Gastroesophageal sphincter (tissue), 4 donors: ENCODE measurements around the gene MRPL20. TPM values are rescaled to one million over a fixed set of nuclear protein-coding genes. Genes with fewer than 3 reads are reported as not detected.
A peak's percentile ranks its signal among the peaks of the same experiment; 100 is the strongest.

Experiments used
- ATAC-seq: fragments of 150-250 bp; one replicate; pipeline ENCODE4 v1.9.1; 2016; ENCODE audit warnings: mild to moderate bottlenecking, moderate library complexity
- H3K27ac ChIP-seq, 4 donors: fragments of 200-600 bp; sonication (generic) in 3 of 4; 1 replicate in 3 of 4; 2 replicates in 1 of 4; pipeline ENCODE4 v1.5.1; 2016 to 2019
- H3K27me3 ChIP-seq: fragments of 200-600 bp; sonication (generic); one replicate; pipeline ENCODE4 v1.5.1; 2019
- H3K36me3 ChIP-seq, 2 donors: fragments of 200-600 bp; sonication (generic); one replicate each; pipeline ENCODE4 v1.5.1; 2019; ENCODE audit warnings: control low read depth in 1 of 2
- H3K4me1 ChIP-seq, 3 donors: fragments of 200-600 bp; sonication (generic); 1 replicate in 2 of 3; 2 replicates in 1 of 3; pipeline ENCODE4 v1.5.1; 2016 to 2019; ENCODE audit warnings: control low read depth in 2 of 3
- H3K4me3 ChIP-seq, 2 donors: fragments of 200-600 bp; sonication (generic); one replicate each; pipeline ENCODE4 v1.5.1; 2019; ENCODE audit warnings: mild to moderate bottlenecking in 1 of 2, moderate library complexity in 1 of 2
- H3K9me3 ChIP-seq, 3 donors: fragments of 200-600 bp; sonication (generic); one replicate each; pipeline ENCODE4 v1.5.1; 2017 to 2019; ENCODE audit warnings: control low read depth in 2 of 3
- EP300 ChIP-seq: sonication (generic); formaldehyde crosslinking; IDR thresholded peaks from one replicate; pipeline ENCODE4 v1.6.1; 2017; ENCODE audit warnings: antibody characterized with exemption, mild to moderate bottlenecking
- POLR2A ChIP-seq, 2 donors: fragments of 450-650 bp; IDR thresholded peaks; one replicate each; pipeline ENCODE4 v1.6.1; 2017; ENCODE audit warnings: antibody characterized with exemption in 2 of 2, mild to moderate bottlenecking in 2 of 2, moderate library complexity in 1 of 2
- POLR2AphosphoS5 ChIP-seq: sonication (generic); formaldehyde crosslinking; IDR thresholded peaks from one replicate; pipeline ENCODE4 v1.6.1; 2017; ENCODE audit warnings: antibody characterized with exemption
- WGBS, 2 donors: methylation state at CpG; one replicate each; pipeline ENCODE4 v1.1.5; 2018; ENCODE audit warnings: low coverage in 1 of 2; 5-methylcytosine and 5-hydroxymethylcytosine counted together
- total RNA-seq, 4 donors: library from RNA; depleted of rRNA; stranded (reverse); fragments of >200 nt; gene quantifications; one replicate each; pipeline ENCODE4 v1.1.0, GENCODE V29; 2016
- TF ChIP-seq, protein P1 (sequence below), 4 experiments: fragments of 200-600 bp in 2 of 4; fragments of 450-650 bp in 2 of 4; sonication (generic) in 1 of 4; IDR thresholded peaks; one replicate each; pipeline ENCODE4 v1.5.1; 2017 to 2019; ENCODE audit warnings: antibody characterized with exemption in 4 of 4, mild to moderate bottlenecking in 2 of 4, moderate library complexity in 2 of 4

Gene MRPL20
- total RNA-seq, 4 donors from 2014 or later, result 121 to 215 (median 159) TPM

GRCh38 chr1:1434824-1435105 is 27.7 kb upstream of the MRPL20 start:
- peak overlapping the region in 1 of 2 donors; percentile 71 for H3K4me3 ChIP-seq
- no peaks in the 10 kb centered on the region for H3K27me3 ChIP-seq
- no peak for TF ChIP-seq POLR2A (IDR thresholded peaks at IDR 0.05)
- no peak for TF ChIP-seq POLR2AphosphoS5
- TF ChIP-seq EP300, result no peak
- TF ChIP-seq, protein P1, sequence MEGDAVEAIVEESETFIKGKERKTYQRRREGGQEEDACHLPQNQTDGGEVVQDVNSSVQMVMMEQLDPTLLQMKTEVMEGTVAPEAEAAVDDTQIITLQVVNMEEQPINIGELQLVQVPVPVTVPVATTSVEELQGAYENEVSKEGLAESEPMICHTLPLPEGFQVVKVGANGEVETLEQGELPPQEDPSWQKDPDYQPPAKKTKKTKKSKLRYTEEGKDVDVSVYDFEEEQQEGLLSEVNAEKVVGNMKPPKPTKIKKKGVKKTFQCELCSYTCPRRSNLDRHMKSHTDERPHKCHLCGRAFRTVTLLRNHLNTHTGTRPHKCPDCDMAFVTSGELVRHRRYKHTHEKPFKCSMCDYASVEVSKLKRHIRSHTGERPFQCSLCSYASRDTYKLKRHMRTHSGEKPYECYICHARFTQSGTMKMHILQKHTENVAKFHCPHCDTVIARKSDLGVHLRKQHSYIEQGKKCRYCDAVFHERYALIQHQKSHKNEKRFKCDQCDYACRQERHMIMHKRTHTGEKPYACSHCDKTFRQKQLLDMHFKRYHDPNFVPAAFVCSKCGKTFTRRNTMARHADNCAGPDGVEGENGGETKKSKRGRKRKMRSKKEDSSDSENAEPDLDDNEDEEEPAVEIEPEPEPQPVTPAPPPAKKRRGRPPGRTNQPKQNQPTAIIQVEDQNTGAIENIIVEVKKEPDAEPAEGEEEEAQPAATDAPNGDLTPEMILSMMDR (IDR thresholded peaks at IDR 0.05), result no peak
- no peaks in the 10 kb centered on the region for H3K9me3 ChIP-seq
- H3K4me1 ChIP-seq, result peaks cover 0 to 95% (median 74%) of the 10 kb centered on the region in 3 donors
- no peak for ATAC-seq
- 80% methylated on average over 1 of the region's 4 CpGs; no CpG with 5 or more reads in 1 of the 2 donors for WGBS, 2 donors
- H3K27ac ChIP-seq, result peak overlapping the region; percentile 79 to 97 (median 94)
- H3K36me3 ChIP-seq, result peaks cover 0 to 13% of the 10 kb centered on the region in 2 donors

DNA sequence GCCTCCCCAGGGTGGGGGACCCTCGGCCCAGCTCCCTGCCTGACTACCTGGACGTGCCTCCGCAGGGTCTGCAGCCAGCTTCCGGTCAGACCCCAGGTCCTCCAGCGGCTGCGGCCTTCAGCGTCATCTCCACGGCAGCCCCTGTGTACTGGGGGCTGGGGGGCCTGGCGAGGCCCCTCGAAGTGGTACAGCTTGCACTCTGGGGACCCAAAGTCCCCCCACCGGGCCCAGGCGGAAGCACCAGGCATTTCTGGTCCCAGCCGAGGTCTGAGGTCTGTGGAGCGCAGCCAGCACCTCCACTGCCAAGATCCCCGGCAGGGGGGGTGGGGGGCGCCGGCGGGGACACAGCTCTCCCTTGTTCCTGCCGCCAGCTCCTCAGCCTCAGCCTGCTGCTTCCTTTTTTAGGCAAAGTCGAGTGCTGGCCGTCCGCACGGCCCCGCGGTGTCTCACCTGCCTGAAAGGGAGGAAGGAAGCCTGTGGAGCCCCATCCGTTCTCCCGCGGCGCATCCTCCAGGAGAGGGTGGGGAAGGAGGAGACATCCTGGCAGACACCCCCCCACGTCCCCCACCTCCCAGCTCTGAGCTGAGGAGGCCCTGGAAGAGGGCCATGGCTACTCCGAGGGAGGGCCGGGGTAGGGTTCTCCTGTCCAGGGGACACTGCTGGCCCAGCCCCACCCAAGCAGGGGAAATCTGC is 27.2 kb upstream of the MRPL20 start:
- 0% methylated on average over 2 of the region's 32 CpGs; no CpG with 5 or more reads in 1 of the 2 donors for WGBS, 2 donors
- Histone ChIP-seq H3K27me3 (no peaks in the 10 kb centered on the region), H3K4me1 (peaks cover 0 to 99% (median 79%) of the 10 kb centered on the region in 3 donors), H3K27ac (peak overlapping the region; percentile 79 to 97 (median 94)), H3K36me3 (peaks cover 0 to 10% of the 10 kb centered on the region in 2 donors), H3K4me3 (peak overlapping the region; percentile 1 to 71), H3K9me3 (no peaks in the 10 kb centered on the region)
- peak in 1 of 2 donors; percentile 8 for TF ChIP-seq POLR2A (IDR thresholded peaks at IDR 0.05)
- no peak for TF ChIP-seq EP300
- peak; percentile 41 for TF ChIP-seq POLR2AphosphoS5
- TF ChIP-seq, protein P1 (IDR thresholded peaks at IDR 0.05), result peak in 2 of 4 experiments; percentile 19 to 32
- peak; percentile 26 for ATAC-seq

DNA sequence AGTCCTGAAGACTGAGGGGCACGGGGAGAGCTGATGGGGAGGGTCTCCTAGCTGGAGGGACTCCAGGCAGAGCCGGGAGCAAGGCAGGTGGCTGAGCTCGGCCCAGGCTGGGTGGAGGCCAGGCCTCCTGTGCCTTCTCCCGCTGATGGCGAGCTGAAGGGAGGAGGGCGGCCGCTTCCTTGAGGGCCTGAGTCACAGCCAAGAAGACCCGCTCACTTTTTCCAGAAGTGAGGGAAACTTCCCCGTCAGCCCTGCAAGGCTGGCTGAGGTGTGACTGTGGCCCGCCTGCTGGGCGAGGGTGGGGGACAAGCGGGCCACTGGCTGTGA is 26.7 kb upstream of the MRPL20 start:
- Histone ChIP-seq H3K4me1 (peaks cover 0 to 100% (median 79%) of the 10 kb centered on the region in 3 donors), H3K36me3 (peaks cover 0 to 5% of the 10 kb centered on the region in 2 donors), H3K9me3 (no peaks in the 10 kb centered on the region), H3K4me3 (peak overlapping the region in 1 of 2 donors; percentile 71), H3K27ac (peak overlapping the region; percentile 79 to 97 (median 94)), H3K27me3 (no peaks in the 10 kb centered on the region)
- WGBS, 2 donors, result 0% methylated on average over 1 of the region's 12 CpGs; no CpG with 5 or more reads in 1 of the 2 donors
- TF ChIP-seq, protein P1 (IDR thresholded peaks at IDR 0.05), result no peak
- TF ChIP-seq POLR2AphosphoS5, result peak; percentile 80
- no peak for ATAC-seq

- Histone ChIP-seq H3K4me1 (peaks cover 0 to 100% (median 78%) of the 10 kb centered on the region in 3 donors), H3K27ac (peak overlapping the region; percentile 79 to 97 (median 94)), H3K27me3 (no peaks in the 10 kb centered on the region), H3K9me3 (no peaks in the 10 kb centered on the region), H3K36me3 (no peaks in the 10 kb centered on the region), H3K4me3 (peak overlapping the region in 1 of 2 donors; percentile 71)
- TF ChIP-seq EP300 (no peak), POLR2A (IDR thresholded peaks at IDR 0.05) (no peak), POLR2AphosphoS5 (peak; percentile 97)
- TF ChIP-seq, protein P1 (IDR thresholded peaks at IDR 0.05), result peak in 1 of 4 experiments; percentile 9
- 0 to 59% methylated on average over 2 to 6 of the region's 34 CpGs for WGBS, 2 donors
- peak; percentile 26 for ATAC-seq
These were observed 26.1 kb upstream of the MRPL20 start for GRCh38 chr1:1432951-1433803.
